HUES64 (cell line): ENCODE data around the gene CNPY4.

Experiments used
- H3K27ac ChIP-seq: 2 replicates; pipeline ENCODE4 v1.7.0; 2013; ENCODE audit warnings: low read depth, low read length, inconsistent platforms
- H3K27me3 ChIP-seq: 2 replicates; pipeline ENCODE4 v1.6.1; 2013; ENCODE audit warnings: mild to moderate bottlenecking, low read length; ENCODE audit not compliant: insufficient read depth
- H3K36me3 ChIP-seq: 2 replicates; pipeline ENCODE4 v1.6.1; 2013; ENCODE audit warnings: mild to moderate bottlenecking, low read length; ENCODE audit not compliant: insufficient read depth
- H3K4me1 ChIP-seq: 2 replicates; pipeline ENCODE4 v1.6.1; 2013; ENCODE audit warnings: mild to moderate bottlenecking, low read length, moderate library complexity; ENCODE audit not compliant: insufficient read depth
- H3K4me3 ChIP-seq: 2 replicates; pipeline ENCODE4 v1.5.1; 2013; ENCODE audit warnings: mild to moderate bottlenecking, low read length, moderate library complexity
- H3K9ac ChIP-seq: 2 replicates; pipeline ENCODE4 v1.6.1; 2013; ENCODE audit warnings: mild to moderate bottlenecking, low read depth, low read length
- H3K9me3 ChIP-seq: 2 replicates; pipeline ENCODE4 v1.6.1; 2013; ENCODE audit warnings: low read depth, low read length; ENCODE audit not compliant: insufficient read depth
- WGBS: fragments of 150-250, 120-280 bp; methylation state at CpG from one replicate; pipeline ENCODE4 v1.1.7; 2013; ENCODE audit warnings: missing lambda C conversion rate; 5-methylcytosine and 5-hydroxymethylcytosine counted together

Gene CNPY4

GRCh38 chr7:100093498-100093897 lies 25.9 kb upstream of the CNPY4 start:
- H3K27ac ChIP-seq, result peak overlapping the region; percentile 20; the same call in 1 of the 2 replicates
- no peaks in the 10 kb centered on the region for H3K27me3 ChIP-seq
- peaks cover 83% of the 10 kb centered on the region for H3K36me3 ChIP-seq
- no peaks in the 10 kb centered on the region for H3K4me1 ChIP-seq
- WGBS, result 94% methylated on average over 13 of the region's 13 CpGs
- H3K9me3 ChIP-seq, result no peaks in the 10 kb centered on the region
- H3K4me3 ChIP-seq, result no peak overlapping the region
- H3K9ac ChIP-seq, result no peak overlapping the region

GRCh38 chr7:100093925-100094486 lies 25.4 kb upstream of the CNPY4 start:
- H3K4me3 ChIP-seq, result no peak overlapping the region
- 0 out of 2 replicates have a peak, but pooled peaks cover 2% of the 10 kb centered on the region for H3K4me1 ChIP-seq
- H3K27ac ChIP-seq, result peak overlapping the region; percentile 20; the same call in 1 of the 2 replicates
- no peak overlapping the region for H3K9ac ChIP-seq
- no peaks in the 10 kb centered on the region for H3K27me3 ChIP-seq
- no peaks in the 10 kb centered on the region for H3K9me3 ChIP-seq
- H3K36me3 ChIP-seq, result peaks cover 88% of the 10 kb centered on the region
- WGBS, result 95% methylated on average over 16 of the region's 16 CpGs

- no peaks in the 10 kb centered on the region for H3K27me3 ChIP-seq
- H3K9me3 ChIP-seq, result no peaks in the 10 kb centered on the region
- 92% methylated on average over 9 of the region's 9 CpGs for WGBS
- peak overlapping the region; percentile 21; the same call in 1 of the 2 replicates for H3K27ac ChIP-seq
- no peak overlapping the region for H3K9ac ChIP-seq
- H3K4me1 ChIP-seq, result peaks cover 6% of the 10 kb centered on the region; the same call in 1 of the 2 replicates
- peaks cover 98% of the 10 kb centered on the region for H3K36me3 ChIP-seq
- H3K4me3 ChIP-seq, result no peak overlapping the region
Observed at GRCh38 chr7:100095289-100095688, 24.1 kb upstream of the CNPY4 start.

GRCh38 chr7:100095704-100096103 lies 23.7 kb upstream of the CNPY4 start:
- no peaks in the 10 kb centered on the region for H3K27me3 ChIP-seq
- peaks cover 6% of the 10 kb centered on the region; the same call in 1 of the 2 replicates for H3K4me1 ChIP-seq
- peaks cover 94% of the 10 kb centered on the region for H3K36me3 ChIP-seq
- no peak overlapping the region for H3K9ac ChIP-seq
- H3K4me3 ChIP-seq, result no peak overlapping the region
- 97% methylated on average over 17 of the region's 17 CpGs for WGBS
- H3K27ac ChIP-seq, result no peak overlapping the region
- H3K9me3 ChIP-seq, result no peaks in the 10 kb centered on the region

- Histone ChIP-seq H3K9ac (peak overlapping the region; percentile 100), H3K9me3 (no peaks in the 10 kb centered on the region), H3K27me3 (no peaks in the 10 kb centered on the region), H3K27ac (no peak overlapping the region), H3K4me3 (peak overlapping the region; percentile 96; the same call in 1 of the 2 replicates), H3K36me3 (peaks cover 67% of the 10 kb centered on the region), H3K4me1 (peaks cover 11% of the 10 kb centered on the region)
- WGBS, result 97% methylated on average over 10 of the region's 10 CpGs
Observed at GRCh38 chr7:100098913-100099312, 20.5 kb upstream of the CNPY4 start.

- H3K4me1 ChIP-seq, result peaks cover 11% of the 10 kb centered on the region
- peak overlapping the region; percentile 100 for H3K27ac ChIP-seq
- peaks cover 65% of the 10 kb centered on the region for H3K36me3 ChIP-seq
- 94% methylated on average over 12 of the region's 12 CpGs for WGBS
- peak overlapping the region; percentile 96 for H3K4me3 ChIP-seq
- H3K9me3 ChIP-seq, result no peaks in the 10 kb centered on the region
- peak overlapping the region; percentile 100 for H3K9ac ChIP-seq
- no peaks in the 10 kb centered on the region for H3K27me3 ChIP-seq
Observed at GRCh38 chr7:100099452-100099851, 20.0 kb upstream of the CNPY4 start.

GRCh38 chr7:100100420-100101015 lies 18.9 kb upstream of the CNPY4 start:
- Histone ChIP-seq H3K4me1 (peaks cover 11% of the 10 kb centered on the region), H3K9ac (peak overlapping the region; percentile 100), H3K27me3 (no peaks in the 10 kb centered on the region), H3K9me3 (no peaks in the 10 kb centered on the region), H3K4me3 (peak overlapping the region; percentile 96), H3K36me3 (peaks cover 59% of the 10 kb centered on the region), H3K27ac (peak overlapping the region; percentile 100)
- WGBS, result under 1% methylated on average over 61 of the region's 61 CpGs

- Histone ChIP-seq H3K4me1 (peaks cover 11% of the 10 kb centered on the region), H3K9me3 (no peaks in the 10 kb centered on the region), H3K27ac (peak within 1 kb of the TSS; percentile 100), H3K36me3 (peaks cover 58% of the 10 kb centered on the region), H3K27me3 (no peaks in the 10 kb centered on the region), H3K9ac (peak within 1 kb of the TSS; percentile 100), H3K4me3 (peak within 1 kb of the TSS; percentile 96)
- under 1% methylated on average over 80 of the region's 80 CpGs for WGBS
Observed at GRCh38 chr7:100101016-100101862, 18.2 kb upstream of the CNPY4 start, which contains the start of the genes AP4M1 and MCM7. Gene AP4M1 (plus strand): TSS chr7:100101643. CDS start chr7:100101715, 72 bp downstream. Gene MCM7 (minus strand): TSS chr7:100101397. CDS start chr7:100101294, 103 bp downstream.

- no peaks in the 10 kb centered on the region for H3K27me3 ChIP-seq
- no peaks in the 10 kb centered on the region for H3K9me3 ChIP-seq
- peaks cover 11% of the 10 kb centered on the region for H3K4me1 ChIP-seq
- H3K36me3 ChIP-seq, result peaks cover 56% of the 10 kb centered on the region
- H3K4me3 ChIP-seq, result peak overlapping the region; percentile 96
- no peak overlapping the region for H3K9ac ChIP-seq
- no peak overlapping the region for H3K27ac ChIP-seq
- 92% methylated on average over 17 of the region's 17 CpGs for WGBS
Observed at GRCh38 chr7:100102950-100103840, 16.2 kb upstream of the CNPY4 start.

- Histone ChIP-seq H3K27me3 (no peaks in the 10 kb centered on the region), H3K4me1 (peaks cover 5% of the 10 kb centered on the region), H3K9me3 (no peaks in the 10 kb centered on the region), H3K9ac (no peak overlapping the region), H3K36me3 (peaks cover 55% of the 10 kb centered on the region), H3K27ac (no peak overlapping the region), H3K4me3 (no peak overlapping the region)
- WGBS, result 97% methylated on average over 4 of the region's 4 CpGs
Observed at GRCh38 chr7:100105534-100105933, 13.9 kb upstream of the CNPY4 start.
